H9 (cell line): Measurements from ENCODE around the gene GPC3. TPM values are rescaled to one million over a fixed set of nuclear protein-coding genes. Genes with fewer than 3 reads are reported as not detected.

Source experiments
- DNase-seq: peaks from one replicate; pipeline ENCODE4 v3.0.0-alpha.2; 2017
- H2AFZ ChIP-seq: one replicate; pipeline ENCODE4 v1.6.1; 2013; ENCODE audit warnings: mild to moderate bottlenecking, low read length, control low read depth, moderate library complexity
- H2AK5ac ChIP-seq: 2 replicates; pipeline ENCODE4 v1.6.1; 2013; ENCODE audit warnings: low read length, control low read depth, mixed read lengths; ENCODE audit not compliant: insufficient read length
- H2BK120ac ChIP-seq: one replicate; pipeline ENCODE4 v1.6.1; 2013; ENCODE audit warnings: low read depth, mild to moderate bottlenecking, low read length, control low read depth, inconsistent platforms; ENCODE audit not compliant: poor library complexity, severe bottlenecking
- H2BK12ac ChIP-seq: 2 replicates; pipeline ENCODE4 v1.6.1; 2013; ENCODE audit warnings: low read length, control low read depth, mixed read lengths, low read depth; ENCODE audit not compliant: insufficient read length
- H2BK15ac ChIP-seq: 2 replicates; pipeline ENCODE4 v1.6.1; 2013; ENCODE audit warnings: low read depth, low read length, control low read depth
- H2BK20ac ChIP-seq: one replicate; pipeline ENCODE4 v1.6.1; 2013; ENCODE audit warnings: low read depth, mild to moderate bottlenecking, low read length, control low read depth, inconsistent platforms; ENCODE audit not compliant: poor library complexity, severe bottlenecking
- H2BK5ac ChIP-seq: 2 replicates; pipeline ENCODE4 v1.6.1; 2013; ENCODE audit warnings: low read length, control low read depth, mixed read lengths; ENCODE audit not compliant: insufficient read length
- H3K14ac ChIP-seq: 2 replicates; pipeline ENCODE4 v1.6.1; 2013; ENCODE audit warnings: low read length, control low read depth; ENCODE audit not compliant: insufficient read depth
- H3K18ac ChIP-seq: 2 replicates; pipeline ENCODE4 v1.6.1; 2013; ENCODE audit warnings: low read depth, mild to moderate bottlenecking, mixed read lengths, low read length, control low read depth; ENCODE audit not compliant: insufficient read length
- H3K23ac ChIP-seq: 2 replicates; pipeline ENCODE4 v1.6.1; 2013; ENCODE audit warnings: low read length, control low read depth, mixed read lengths, low read depth; ENCODE audit not compliant: insufficient read length
- H3K23me2 ChIP-seq: 2 replicates; pipeline ENCODE4 v1.6.1; 2013; ENCODE audit warnings: low read depth, mild to moderate bottlenecking, mixed read lengths, low read length, control low read depth; ENCODE audit not compliant: insufficient read length, poor library complexity, severe bottlenecking
- H3K27ac ChIP-seq: 2 replicates; pipeline ENCODE4 v1.5.1; 2013; ENCODE audit warnings: low read length, control low read depth, mixed read lengths, low read depth; ENCODE audit not compliant: insufficient read length
- H3K27me3 ChIP-seq: 2 replicates; pipeline ENCODE4 v1.6.1; 2013; ENCODE audit warnings: low read length, control low read depth, inconsistent platforms; ENCODE audit not compliant: insufficient read depth
- H3K4ac ChIP-seq: 2 replicates; pipeline ENCODE4 v1.6.1; 2013; ENCODE audit warnings: low read depth, mild to moderate bottlenecking, control low read depth, inconsistent platforms, low read length, moderate library complexity
- H3K4me1 ChIP-seq: 2 replicates; pipeline ENCODE4 v1.6.1; 2013; ENCODE audit warnings: low read length, control low read depth, inconsistent platforms; ENCODE audit not compliant: insufficient read depth
- H3K4me2 ChIP-seq: 2 replicates; pipeline ENCODE4 v1.6.1; 2013; ENCODE audit warnings: low read length, control low read depth, mixed read lengths; ENCODE audit not compliant: insufficient read length, insufficient read depth
- H3K56ac ChIP-seq: 2 replicates; pipeline ENCODE4 v1.6.1; 2013; ENCODE audit warnings: low read depth, mild to moderate bottlenecking, mixed read lengths, low read length, control low read depth; ENCODE audit not compliant: insufficient read length
- H3K79me1 ChIP-seq: 2 replicates; pipeline ENCODE4 v1.6.1; 2013; ENCODE audit warnings: low read depth, mild to moderate bottlenecking, moderate library complexity, low read length, control low read depth, inconsistent platforms; ENCODE audit not compliant: insufficient read depth, poor library complexity, severe bottlenecking
- H3K79me2 ChIP-seq: 2 replicates; pipeline ENCODE4 v1.6.1; 2013; ENCODE audit warnings: low read length, control low read depth, inconsistent platforms; ENCODE audit not compliant: insufficient read depth
- H3K9ac ChIP-seq: 2 replicates; pipeline ENCODE4 v1.6.1; 2013; ENCODE audit warnings: low read length, control low read depth, mixed read lengths; ENCODE audit not compliant: insufficient read length; ENCODE audit errors: extremely low read depth
- H3K9me3 ChIP-seq: one replicate; pipeline ENCODE4 v1.6.1; 2013; ENCODE audit warnings: low read depth, low read length, inconsistent platforms; ENCODE audit not compliant: control insufficient read depth
- H3T11ph ChIP-seq: one replicate; pipeline ENCODE4 v1.6.1; 2013; ENCODE audit warnings: mild to moderate bottlenecking, low read length, control low read depth, inconsistent platforms
- H4K20me1 ChIP-seq: one replicate; pipeline ENCODE4 v1.6.1; 2013; ENCODE audit not compliant: control insufficient read depth, insufficient read length, insufficient read depth
- H4K5ac ChIP-seq: 2 replicates; pipeline ENCODE4 v1.6.1; 2013; ENCODE audit warnings: low read depth, mild to moderate bottlenecking, mixed read lengths, low read length, control low read depth; ENCODE audit not compliant: insufficient read length
- H4K8ac ChIP-seq: replicated peaks from 2 replicates; pipeline ENCODE4 v1.6.1; 2013; ENCODE audit warnings: low read length, control low read depth, mixed read lengths, low read depth; ENCODE audit not compliant: insufficient read length
- H4K91ac ChIP-seq: 2 replicates; pipeline ENCODE4 v1.6.1; 2013; ENCODE audit warnings: low read depth, mild to moderate bottlenecking, moderate library complexity, mixed read lengths, low read length, control low read depth; ENCODE audit not compliant: insufficient read length
- H3K27ac Mint-ChIP-seq, 3 experiments: 2 replicates in 2 of 3; 3 replicates in 1 of 3; pipeline ENCODE4 v1.8.0; 2020 to 2021; ENCODE audit warnings: mixed read lengths in 3 of 3, mild to moderate bottlenecking in 1 of 3, moderate library complexity in 1 of 3
- H3K27me3 Mint-ChIP-seq: 2 replicates; pipeline ENCODE4 v1.8.0; 2021; ENCODE audit warnings: low read depth, mild to moderate bottlenecking, moderate library complexity, mixed read lengths
- H3K36me3 Mint-ChIP-seq, 3 experiments: 2 replicates in 2 of 3; 3 replicates in 1 of 3; pipeline ENCODE4 v1.8.0; 2020 to 2021; ENCODE audit warnings: low read depth in 3 of 3, mixed read lengths in 3 of 3; ENCODE audit not compliant: insufficient read depth in 1 of 3
- H3K4me1 Mint-ChIP-seq, 2 experiments: 2 replicates each; pipeline ENCODE4 v1.8.0; 2020; ENCODE audit warnings: mixed read lengths in 2 of 2
- H3K4me3 Mint-ChIP-seq, 2 experiments: 2 replicates in 1 of 2; 3 replicates in 1 of 2; pipeline ENCODE4 v1.8.0; 2020 to 2021; ENCODE audit warnings: mild to moderate bottlenecking in 2 of 2, mixed read lengths in 2 of 2, moderate library complexity in 1 of 2
- H3K9me3 Mint-ChIP-seq, 2 experiments: 2 replicates in 1 of 2; 3 replicates in 1 of 2; pipeline ENCODE4 v1.8.0; 2020; ENCODE audit warnings: mild to moderate bottlenecking in 2 of 2, mixed read lengths in 2 of 2, moderate library complexity in 1 of 2
- CTCF ChIP-seq: fragments of 200-600 bp; sonication (generic); conservative IDR thresholded peaks from 3 replicates; pipeline ENCODE4 v1.8.0; 2021; ENCODE audit warnings: antibody characterized with exemption, mild to moderate bottlenecking
- WGBS: extraction: QIAGEN DNeasy Blood & Tissue Kit; methylation state at CpG from one replicate; pipeline ENCODE4 v1.1.7; 2013; ENCODE audit warnings: missing lambda C conversion rate, low lambda C conversion rate, mixed read lengths; ENCODE audit not compliant: insufficient read length; ENCODE audit errors: extremely low coverage; 5-methylcytosine and 5-hydroxymethylcytosine counted together
- total RNA-seq: library from RNA; stranded (reverse); gene quantifications from 2 replicates; pipeline ENCODE4 v1.2.1, GENCODE V29; 2021

Gene GPC3
- total RNA-seq, 1 experiment from 2014 or later = 108 TPM

DNA sequence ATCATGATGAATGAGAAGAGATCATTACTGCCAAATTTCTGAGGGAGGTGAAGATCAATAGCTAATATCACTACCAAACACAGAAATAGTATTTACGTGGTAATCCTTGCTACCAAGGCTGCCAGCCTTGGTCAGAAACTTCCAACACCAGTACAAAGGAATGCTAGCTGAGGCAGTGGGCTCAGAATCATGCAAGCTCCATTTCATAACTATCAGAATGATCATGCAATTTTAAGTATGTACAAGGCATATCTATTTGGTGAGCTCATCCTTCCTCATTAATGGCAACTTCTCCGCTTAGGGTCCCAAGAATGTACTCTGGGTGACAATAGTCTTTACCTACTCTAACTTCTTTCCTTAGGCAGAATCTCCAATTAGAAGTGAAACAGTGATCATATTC is 135.0 kb downstream of the GPC3 start:
- H3K9ac ChIP-seq = no peak overlapping the region
- DNase-seq = no peak
- no peak overlapping the region for H2BK20ac ChIP-seq
- H4K20me1 ChIP-seq = no peaks in the 10 kb centered on the region
- no peaks in the 10 kb centered on the region for H3K9me3 Mint-ChIP-seq
- H3K79me1 ChIP-seq = no peaks in the 10 kb centered on the region
- H3K4me2 ChIP-seq = no peak overlapping the region
- no peak overlapping the region for H3K4me3 Mint-ChIP-seq
- WGBS = no CpG with 5 or more reads among the region's 2 CpGs
- H3K79me2 ChIP-seq = no peaks in the 10 kb centered on the region
- no peak overlapping the region for H4K5ac ChIP-seq
- H3K27me3 Mint-ChIP-seq = no peaks in the 10 kb centered on the region
- H2BK12ac ChIP-seq = no peak overlapping the region
- no peak for TF ChIP-seq CTCF
- no peak overlapping the region for H2AK5ac ChIP-seq
- H4K91ac ChIP-seq = no peak overlapping the region
- no peak overlapping the region for H3T11ph ChIP-seq
- no peak overlapping the region for H3K14ac ChIP-seq
- peaks cover 5 to 18% of the 10 kb centered on the region in 2 experiments; a peak in 3 of 4 replicates for H3K4me1 Mint-ChIP-seq
- H2BK15ac ChIP-seq = no peak overlapping the region
- no peak overlapping the region for H2AFZ ChIP-seq
- H2BK120ac ChIP-seq = no peak overlapping the region
- H4K8ac ChIP-seq = no peak overlapping the region
- no peaks in the 10 kb centered on the region; a peak in 1 of 7 replicates for H3K36me3 Mint-ChIP-seq
- no peak overlapping the region for H3K18ac ChIP-seq
- H3K27ac ChIP-seq = no peak overlapping the region
- H2BK5ac ChIP-seq = no peak overlapping the region
- H3K56ac ChIP-seq = no peak overlapping the region
- H3K27ac Mint-ChIP-seq = no peak overlapping the region
- H3K4me1 ChIP-seq = no peaks in the 10 kb centered on the region
- no peaks in the 10 kb centered on the region for H3K27me3 ChIP-seq
- no peaks in the 10 kb centered on the region for H3K23me2 ChIP-seq
- H3K4ac ChIP-seq = no peak overlapping the region
- no peak overlapping the region for H3K23ac ChIP-seq
- H3K9me3 ChIP-seq = no peaks in the 10 kb centered on the region
